ENCODE results near the gene CD300H.

DNA sequence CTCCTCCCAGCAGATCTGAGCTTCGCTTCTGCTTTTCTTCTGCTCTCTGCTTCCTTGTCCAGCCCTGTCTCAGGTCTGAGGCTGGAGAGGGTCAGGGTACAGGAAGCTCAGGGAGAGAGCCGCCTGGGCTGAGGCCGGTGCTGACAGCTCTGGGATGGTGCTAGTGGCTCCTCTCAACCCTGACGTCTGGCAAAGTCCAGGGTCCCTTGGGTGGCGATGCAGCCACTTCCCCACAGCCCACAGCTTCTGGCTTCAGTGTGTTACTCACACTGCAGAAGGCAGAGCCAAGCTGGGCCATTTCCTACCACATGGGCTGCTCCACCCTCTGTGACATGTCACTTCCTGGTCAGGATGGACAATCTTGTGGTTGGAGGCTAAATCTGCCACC lies 21.5 kb downstream of the CD300H start, which contains the start of gene CD300C:
- TF ChIP-seq POLR2AphosphoS5 (IDR thresholded peaks at IDR 0.05; ENCODE audit: low read depth, low read length) (no peak), POLR2A (IDR thresholded peaks at IDR 0.05; ENCODE audit: low read depth, low read length) (no peak)

All from GM12892 (cell line).